ENCODE results near the gene PIEZO1. TPM values are rescaled to one million over a fixed set of nuclear protein-coding genes. Genes with fewer than 3 reads are reported as not detected.
A peak's percentile ranks its signal among the peaks of the same experiment; 100 is the strongest.

Gene PIEZO1
- total and polyA plus RNA-seq, 2 donors from 2014 or later = 103 to 124 TPM

GRCh38 chr16:88684569-88685155, 100.4 kb downstream of the PIEZO1 start:
- Histone ChIP-seq H3K9me3 (ENCODE audit: control insufficient read depth in 2 of 3, insufficient read depth in 1 of 3, low read length in 3 of 3) (no peaks in the 10 kb centered on the region), H3K27me3 (ENCODE audit: control insufficient read depth, insufficient read depth, low read length) (peaks cover 11% of the 10 kb centered on the region)

GRCh38 chr16:88681709-88682451, 103.1 kb downstream of the PIEZO1 start:
- peaks cover 0 to 6% (median 0%) of the 10 kb centered on the region in 3 donors for H3K4me1 ChIP-seq (ENCODE audit: control insufficient read depth in 2 of 3, insufficient read depth in 2 of 3, low read depth in 1 of 3, low read length in 3 of 3)
- no peak for FAIRE-seq
- H3K27me3 ChIP-seq (ENCODE audit: control insufficient read depth, insufficient read depth, low read length) = peaks cover 9% of the 10 kb centered on the region
- no peak for TF ChIP-seq CTCF (IDR thresholded peaks at IDR 0.05; ENCODE audit: borderline replicate concordance, extremely low read depth, insufficient read depth)
- no peaks in the 10 kb centered on the region for H3K36me3 ChIP-seq (ENCODE audit: control insufficient read depth in 2 of 3, insufficient read depth in 3 of 3, low read length in 3 of 3)
- intact Hi-C loops (cut with DNase I) = no loop called here
- no peak overlapping the region for H3K9ac ChIP-seq (ENCODE audit: low read length in 3 of 3)
- no peak overlapping the region for H3K4me3 ChIP-seq (ENCODE audit: low read length in 3 of 3)
- peak in 1 of 5 donors; percentile 87 for DNase-seq
- H3K27ac ChIP-seq (ENCODE audit: low read depth in 2 of 2, low read length in 2 of 2) = no peak overlapping the region
- H3K9me3 ChIP-seq (ENCODE audit: control insufficient read depth in 2 of 3, insufficient read depth in 1 of 3, low read length in 3 of 3) = no peaks in the 10 kb centered on the region

More at GRCh38 chr16:88684569-88685155, 100.4 kb downstream of the PIEZO1 start:
- intact Hi-C loops (cut with DNase I) = no loop called here
- H3K4me1 ChIP-seq (ENCODE audit: control insufficient read depth in 2 of 3, insufficient read depth in 2 of 3, low read depth in 1 of 3, low read length in 3 of 3) = peaks cover 0 to 4% (median 0%) of the 10 kb centered on the region in 3 donors
- H3K9ac ChIP-seq (ENCODE audit: low read length in 3 of 3) = no peak overlapping the region
- no peak overlapping the region for H3K27ac ChIP-seq (ENCODE audit: low read depth in 2 of 2, low read length in 2 of 2)
- FAIRE-seq = no peak
- H3K36me3 ChIP-seq (ENCODE audit: control insufficient read depth in 2 of 3, insufficient read depth in 3 of 3, low read length in 3 of 3) = no peaks in the 10 kb centered on the region
- TF ChIP-seq CTCF (IDR thresholded peaks at IDR 0.05; ENCODE audit: borderline replicate concordance, extremely low read depth, insufficient read depth) = no peak
- H3K4me3 ChIP-seq (ENCODE audit: low read length in 3 of 3) = no peak overlapping the region
- DNase-seq = no peak

GRCh38 chr16:88681084-88681680, 103.8 kb downstream of the PIEZO1 start:
- no peaks in the 10 kb centered on the region for H3K9me3 ChIP-seq (ENCODE audit: control insufficient read depth in 2 of 3, insufficient read depth in 1 of 3, low read length in 3 of 3)
- no peak overlapping the region for H3K9ac ChIP-seq (ENCODE audit: low read length in 3 of 3)
- no peak for FAIRE-seq
- intact Hi-C loops (cut with DNase I) = no loop called here
- H3K27ac ChIP-seq (ENCODE audit: low read depth in 2 of 2, low read length in 2 of 2) = no peak overlapping the region
- peak; percentile 19 for TF ChIP-seq CTCF (IDR thresholded peaks at IDR 0.05; ENCODE audit: borderline replicate concordance, extremely low read depth, insufficient read depth)
- no peak overlapping the region for H3K4me3 ChIP-seq (ENCODE audit: low read length in 3 of 3)
- H3K36me3 ChIP-seq (ENCODE audit: control insufficient read depth in 2 of 3, insufficient read depth in 3 of 3, low read length in 3 of 3) = no peaks in the 10 kb centered on the region
- peak in 1 of 5 donors; percentile 77 for DNase-seq
- H3K27me3 ChIP-seq (ENCODE audit: control insufficient read depth, insufficient read depth, low read length) = peaks cover 9% of the 10 kb centered on the region
- peaks cover 0 to 2% (median 0%) of the 10 kb centered on the region in 3 donors for H3K4me1 ChIP-seq (ENCODE audit: control insufficient read depth in 2 of 3, insufficient read depth in 2 of 3, low read depth in 1 of 3, low read length in 3 of 3)

All from kidney (tissue), 14 donors.